GM12878 (cell line): Measurements from ENCODE around the gene MYT1. TPM values are rescaled to one million over a fixed set of nuclear protein-coding genes. Genes with fewer than 3 reads are reported as not detected.

ENCODE experiments used
- ATAC-seq: fragments of 200-7000 bp; cut with Tn5 transposase; 3 replicates; pipeline ENCODE4 v1.9.1; 2020; ENCODE audit warnings: mild to moderate bottlenecking, moderate library complexity
- BruUV-seq: library from RNA; stranded (reverse); fragments of 400-500 nt; replicated peaks from 2 replicates; lab custom pipeline; 2021; lab: Mats Ljungman, UMichigan
- CTCF ChIA-PET: fragments of 300-600 bp; sonication (Branson Sonifier 250); formaldehyde crosslinking; extraction: SDS; loops from one replicate; lab custom pipeline; 2021; ENCODE audit warnings: inconsistent platforms; lab: Yijun Ruan, JAX
- POLR2A ChIA-PET: fragments of 350-600 bp; formaldehyde crosslinking; extraction: SDS; loops from one replicate; lab custom pipeline; 2021; ENCODE audit warnings: inconsistent platforms; lab: Charles Lee
- RAD21 ChIA-PET: fragments of 300-600 bp; sonication (Branson Sonifier 250); formaldehyde crosslinking; loops from one replicate; lab custom pipeline; 2023; ENCODE audit warnings: antibody characterized with exemption; ENCODE audit not compliant: unreplicated experiment; lab: Charles Lee
- SMC1A ChIA-PET: fragments of 300-600 bp; sonication (Branson Sonifier 250); formaldehyde crosslinking; loops from one replicate; lab custom pipeline; 2023; ENCODE audit not compliant: unreplicated experiment, uncharacterized antibody; lab: Charles Lee
- DNase-seq: peaks from one replicate; pipeline ENCODE4 v3.0.0-alpha.2; 2011; ENCODE audit warnings: low read depth, low spot score
- FAIRE-seq: peaks from 3 replicates; lab custom pipeline; 2011; peaks lifted over from hg19 to GRCh38; lab: Jason Lieb, UNC
- H2AFZ ChIP-seq: 2 replicates; pipeline ENCODE4 v1.6.0; 2011; ENCODE audit warnings: low read depth, low read length, control low read depth; ENCODE audit not compliant: control insufficient read depth
- H3K27ac ChIP-seq: 2 replicates; pipeline ENCODE4 v1.5.1; 2011; ENCODE audit warnings: control low read depth; ENCODE audit not compliant: control insufficient read depth, insufficient read depth
- H3K27me3 ChIP-seq, 2 experiments: replicated peaks in 1 of 2; 2 replicates each; pipeline versions ENCODE4 v1.6.0 to v1.6.1; 2011; ENCODE audit warnings: low read length in 1 of 2; ENCODE audit not compliant: control insufficient read depth in 2 of 2, insufficient read depth in 2 of 2
- H3K36me3 ChIP-seq, 2 experiments: 2 replicates each; pipeline ENCODE4 v1.5.1; 2011; ENCODE audit warnings: low read length in 1 of 2; ENCODE audit not compliant: control insufficient read depth in 2 of 2, insufficient read depth in 2 of 2
- H3K4me1 ChIP-seq: 2 replicates; pipeline ENCODE4 v1.6.1; 2011; ENCODE audit warnings: mild to moderate bottlenecking, low read length, moderate library complexity, mixed read lengths; ENCODE audit not compliant: control insufficient read depth, insufficient read depth
- H3K4me2 ChIP-seq: 2 replicates; pipeline ENCODE4 v1.6.0; 2011; ENCODE audit warnings: control low read depth; ENCODE audit not compliant: control insufficient read depth, insufficient read depth
- H3K4me3 ChIP-seq: fragments of 200-600 bp; sonication (generic); 2 replicates; pipeline ENCODE4 v1.5.1; 2016
- H3K79me2 ChIP-seq: 2 replicates; pipeline ENCODE4 v1.6.0; 2011; ENCODE audit warnings: low read length; ENCODE audit not compliant: control insufficient read depth, insufficient read depth
- H3K9ac ChIP-seq: 2 replicates; pipeline ENCODE4 v1.8.0; 2011; ENCODE audit warnings: low read length, control low read depth, mixed read lengths; ENCODE audit not compliant: control insufficient read depth, insufficient read depth
- H3K9me3 ChIP-seq: replicated peaks from 3 replicates; pipeline ENCODE4 v1.5.1; 2011; ENCODE audit warnings: mild to moderate bottlenecking, low read length; ENCODE audit not compliant: control insufficient read depth, insufficient read depth
- H4K20me1 ChIP-seq: 2 replicates; pipeline ENCODE4 v1.6.0; 2011; ENCODE audit not compliant: control insufficient read depth, insufficient read depth
- BCL11A ChIP-seq: IDR thresholded peaks from 2 replicates; pipeline ENCODE4 v1.6.1; 2011; ENCODE audit warnings: low read depth, low read length
- BRCA1 ChIP-seq: IDR thresholded peaks from 2 replicates; pipeline ENCODE4 v1.6.1; 2011; ENCODE audit warnings: low read depth, low read length, improper control_type of control experiment
- CBX3 ChIP-seq: fragments of 200-600 bp; sonication (generic); IDR thresholded peaks from 2 replicates; pipeline ENCODE4 v1.6.1; 2016; ENCODE audit warnings: low read depth, borderline replicate concordance
- IRF3 ChIP-seq: fragments of 450-650 bp; IDR thresholded peaks from 2 replicates; pipeline ENCODE4 v1.6.1; 2014; ENCODE audit warnings: mild to moderate bottlenecking
- LARP7 ChIP-seq: fragments of 450-650 bp; IDR thresholded peaks from 2 replicates; pipeline ENCODE4 v1.6.1; 2017; ENCODE audit warnings: mild to moderate bottlenecking
- RAD51 ChIP-seq: fragments of 450-650 bp; IDR thresholded peaks from 2 replicates; pipeline ENCODE4 v1.6.1; 2016; ENCODE audit warnings: moderate library complexity, mild to moderate bottlenecking, inconsistent platforms
- WGBS: methylation state at CpG from one replicate; pipeline ENCODE4 v1.1.6; 2016; ENCODE audit warnings: low lambda C conversion rate; ENCODE audit not compliant: insufficient replicate concordance, insufficient coverage; ENCODE audit errors: missing lambda C conversion rate; 5-methylcytosine and 5-hydroxymethylcytosine counted together
- in situ Hi-C: fragments of 300-500 bp; cut with MboI; formaldehyde crosslinking; loops from 9 replicates; pipeline ENCODE4 v1.14.3; 2018; ENCODE audit warnings: mixed read lengths
- intact Hi-C: fragments of 100-400 bp; cut with micrococcal nuclease; formaldehyde crosslinking; loops from one replicate; pipeline ENCODE4 v1.14.2; 2022; ENCODE audit not compliant: unreplicated experiment
- polyA plus RNA-seq, 11 experiments: library from polyadenylated mRNA; depleted of rRNA in 4 of 11; unstranded in 6 of 11; stranded (reverse) in 5 of 11; fragments of >200 nt; fragmentation: Nextera tagmentation in 4 of 11; fragmentation: Illumina TruSeq in 1 of 11; extraction: Ambion mirVana in 4 of 11; extraction: Trizol in 1 of 11; gene quantifications; 1 replicate in 1 of 11; 2 replicates in 10 of 11; pipeline versions ENCODE4 v1.2.1 to v1.2.3, GENCODE V29; 2011 to 2016; ENCODE audit warnings: inconsistent platforms in 2 of 11, missing spikeins in 2 of 11, low read depth in 1 of 11
- total RNA-seq, 4 experiments: library from RNA; depleted of rRNA in 3 of 4; stranded (reverse); fragments of >200 nt in 3 of 4; fragmentation: Illumina TruSeq in 1 of 4; extraction: Trizol in 1 of 4; gene quantifications; 2 replicates each; pipeline versions ENCODE4 v1.2.1 to v1.2.3, GENCODE V29; 2013 to 2021
- TF ChIP-seq, protein P1 (sequence below): IDR thresholded peaks from 2 replicates; pipeline ENCODE4 v1.6.1; 2012; ENCODE audit warnings: low read length, inconsistent platforms
- TF ChIP-seq, protein P2 (sequence below): fragments of 450-650 bp; IDR thresholded peaks from 2 replicates; pipeline ENCODE4 v1.6.1; 2017; ENCODE audit warnings: mild to moderate bottlenecking, moderate library complexity
- TF ChIP-seq, protein P3 (sequence below): IDR thresholded peaks from 2 replicates; pipeline ENCODE4 v1.6.1; 2011; ENCODE audit warnings: low read depth, low read length, improper control_type of control experiment, borderline replicate concordance
- TF ChIP-seq, protein P4 (sequence below): fragments of 450-650 bp; IDR thresholded peaks from 2 replicates; pipeline ENCODE4 v1.6.1; 2017; ENCODE audit warnings: low read depth, mild to moderate bottlenecking, moderate library complexity
- TF ChIP-seq, protein P5 (sequence below): IDR thresholded peaks from 2 replicates; pipeline ENCODE4 v1.6.1; 2011; ENCODE audit warnings: mild to moderate bottlenecking, low read depth, low read length, moderate library complexity; ENCODE audit not compliant: insufficient replicate concordance

Gene MYT1
- total and polyA plus RNA-seq, 10 of the 15 experiments (the other 5 are each of a cell fraction or from before 2014, with no cell fraction given) = 0.01 to 0.10 TPM; not detected in 8

DNA sequence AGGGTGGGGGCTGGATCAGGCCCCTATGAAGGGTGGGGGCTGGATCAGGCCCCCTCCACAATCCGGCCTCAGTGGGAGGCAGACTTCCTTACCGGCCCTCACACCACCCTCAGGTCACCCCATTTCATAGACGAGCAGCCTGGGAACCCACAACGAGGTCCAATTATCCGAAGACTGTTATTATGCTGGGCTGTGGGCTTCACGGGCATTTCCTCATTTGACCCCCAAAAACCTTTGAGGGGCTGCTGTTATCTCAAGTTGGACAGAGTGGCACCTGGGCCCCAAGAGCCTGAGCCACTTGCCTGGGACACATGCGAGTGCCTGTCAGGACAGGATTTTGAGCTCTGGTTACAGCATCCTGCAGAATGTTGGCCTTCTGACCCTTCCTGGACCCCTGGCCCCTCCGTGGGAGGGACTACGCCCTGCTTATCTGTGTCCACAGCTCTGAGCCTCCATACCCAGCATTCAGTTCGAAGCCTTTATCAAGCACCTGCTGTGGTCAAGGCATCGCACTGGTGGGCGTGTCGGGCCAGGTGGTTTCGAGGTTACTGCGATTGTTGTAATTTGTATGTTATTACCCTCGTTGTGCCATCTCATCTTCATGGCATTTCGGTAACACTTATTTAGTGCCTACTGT, 56.8 kb downstream of the MYT1 start:
- ChIA-PET POLR2A (no interaction called here), SMC1A (no interaction called here), CTCF (no interaction called here), RAD21 (no interaction called here)
- WGBS = 37% methylated on average over 17 of the region's 17 CpGs
- in situ Hi-C loops = no loop called here
- Histone ChIP-seq H3K9me3 (no peaks in the 10 kb centered on the region), H3K27me3 (peaks cover 0 to 7% of the 10 kb centered on the region in 2 experiments; a peak in 2 of 4 replicates), H3K4me1 (no peaks in the 10 kb centered on the region), H3K4me3 (no peak overlapping the region), H4K20me1 (no peaks in the 10 kb centered on the region), H3K27ac (no peak overlapping the region), H2AFZ (no peak overlapping the region), H3K9ac (no peak overlapping the region), H3K36me3 (no peaks in the 10 kb centered on the region), H3K4me2 (no peak overlapping the region), H3K79me2 (no peaks in the 10 kb centered on the region)
- BruUV-seq = no TSS peak
- no peak for ATAC-seq
- no peak for FAIRE-seq
- DNase-seq = no peak
- intact Hi-C loops = no loop called here
- TF ChIP-seq RAD51 (no peak), BRCA1 (no peak), CBX3 (no peak), LARP7 (no peak), IRF3 (no peak), BCL11A (no peak)
- TF ChIP-seq, protein P1, sequence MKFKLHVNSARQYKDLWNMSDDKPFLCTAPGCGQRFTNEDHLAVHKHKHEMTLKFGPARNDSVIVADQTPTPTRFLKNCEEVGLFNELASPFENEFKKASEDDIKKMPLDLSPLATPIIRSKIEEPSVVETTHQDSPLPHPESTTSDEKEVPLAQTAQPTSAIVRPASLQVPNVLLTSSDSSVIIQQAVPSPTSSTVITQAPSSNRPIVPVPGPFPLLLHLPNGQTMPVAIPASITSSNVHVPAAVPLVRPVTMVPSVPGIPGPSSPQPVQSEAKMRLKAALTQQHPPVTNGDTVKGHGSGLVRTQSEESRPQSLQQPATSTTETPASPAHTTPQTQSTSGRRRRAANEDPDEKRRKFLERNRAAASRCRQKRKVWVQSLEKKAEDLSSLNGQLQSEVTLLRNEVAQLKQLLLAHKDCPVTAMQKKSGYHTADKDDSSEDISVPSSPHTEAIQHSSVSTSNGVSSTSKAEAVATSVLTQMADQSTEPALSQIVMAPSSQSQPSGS = no peak
- TF ChIP-seq, protein P2, sequence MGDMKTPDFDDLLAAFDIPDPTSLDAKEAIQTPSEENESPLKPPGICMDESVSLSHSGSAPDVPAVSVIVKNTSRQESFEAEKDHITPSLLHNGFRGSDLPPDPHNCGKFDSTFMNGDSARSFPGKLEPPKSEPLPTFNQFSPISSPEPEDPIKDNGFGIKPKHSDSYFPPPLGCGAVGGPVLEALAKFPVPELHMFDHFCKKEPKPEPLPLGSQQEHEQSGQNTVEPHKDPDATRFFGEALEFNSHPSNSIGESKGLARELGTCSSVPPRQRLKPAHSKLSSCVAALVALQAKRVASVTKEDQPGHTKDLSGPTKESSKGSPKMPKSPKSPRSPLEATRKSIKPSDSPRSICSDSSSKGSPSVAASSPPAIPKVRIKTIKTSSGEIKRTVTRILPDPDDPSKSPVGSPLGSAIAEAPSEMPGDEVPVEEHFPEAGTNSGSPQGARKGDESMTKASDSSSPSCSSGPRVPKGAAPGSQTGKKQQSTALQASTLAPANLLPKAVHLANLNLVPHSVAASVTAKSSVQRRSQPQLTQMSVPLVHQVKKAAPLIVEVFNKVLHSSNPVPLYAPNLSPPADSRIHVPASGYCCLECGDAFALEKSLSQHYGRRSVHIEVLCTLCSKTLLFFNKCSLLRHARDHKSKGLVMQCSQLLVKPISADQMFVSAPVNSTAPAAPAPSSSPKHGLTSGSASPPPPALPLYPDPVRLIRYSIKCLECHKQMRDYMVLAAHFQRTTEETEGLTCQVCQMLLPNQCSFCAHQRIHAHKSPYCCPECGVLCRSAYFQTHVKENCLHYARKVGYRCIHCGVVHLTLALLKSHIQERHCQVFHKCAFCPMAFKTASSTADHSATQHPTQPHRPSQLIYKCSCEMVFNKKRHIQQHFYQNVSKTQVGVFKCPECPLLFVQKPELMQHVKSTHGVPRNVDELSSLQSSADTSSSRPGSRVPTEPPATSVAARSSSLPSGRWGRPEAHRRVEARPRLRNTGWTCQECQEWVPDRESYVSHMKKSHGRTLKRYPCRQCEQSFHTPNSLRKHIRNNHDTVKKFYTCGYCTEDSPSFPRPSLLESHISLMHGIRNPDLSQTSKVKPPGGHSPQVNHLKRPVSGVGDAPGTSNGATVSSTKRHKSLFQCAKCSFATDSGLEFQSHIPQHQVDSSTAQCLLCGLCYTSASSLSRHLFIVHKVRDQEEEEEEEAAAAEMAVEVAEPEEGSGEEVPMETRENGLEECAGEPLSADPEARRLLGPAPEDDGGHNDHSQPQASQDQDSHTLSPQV = no peak
- TF ChIP-seq, protein P3, sequence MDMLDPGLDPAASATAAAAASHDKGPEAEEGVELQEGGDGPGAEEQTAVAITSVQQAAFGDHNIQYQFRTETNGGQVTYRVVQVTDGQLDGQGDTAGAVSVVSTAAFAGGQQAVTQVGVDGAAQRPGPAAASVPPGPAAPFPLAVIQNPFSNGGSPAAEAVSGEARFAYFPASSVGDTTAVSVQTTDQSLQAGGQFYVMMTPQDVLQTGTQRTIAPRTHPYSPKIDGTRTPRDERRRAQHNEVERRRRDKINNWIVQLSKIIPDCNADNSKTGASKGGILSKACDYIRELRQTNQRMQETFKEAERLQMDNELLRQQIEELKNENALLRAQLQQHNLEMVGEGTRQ = no peak
- TF ChIP-seq, protein P4, sequence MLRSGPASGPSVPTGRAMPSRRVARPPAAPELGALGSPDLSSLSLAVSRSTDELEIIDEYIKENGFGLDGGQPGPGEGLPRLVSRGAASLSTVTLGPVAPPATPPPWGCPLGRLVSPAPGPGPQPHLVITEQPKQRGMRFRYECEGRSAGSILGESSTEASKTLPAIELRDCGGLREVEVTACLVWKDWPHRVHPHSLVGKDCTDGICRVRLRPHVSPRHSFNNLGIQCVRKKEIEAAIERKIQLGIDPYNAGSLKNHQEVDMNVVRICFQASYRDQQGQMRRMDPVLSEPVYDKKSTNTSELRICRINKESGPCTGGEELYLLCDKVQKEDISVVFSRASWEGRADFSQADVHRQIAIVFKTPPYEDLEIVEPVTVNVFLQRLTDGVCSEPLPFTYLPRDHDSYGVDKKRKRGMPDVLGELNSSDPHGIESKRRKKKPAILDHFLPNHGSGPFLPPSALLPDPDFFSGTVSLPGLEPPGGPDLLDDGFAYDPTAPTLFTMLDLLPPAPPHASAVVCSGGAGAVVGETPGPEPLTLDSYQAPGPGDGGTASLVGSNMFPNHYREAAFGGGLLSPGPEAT = no peak
- TF ChIP-seq, protein P5, sequence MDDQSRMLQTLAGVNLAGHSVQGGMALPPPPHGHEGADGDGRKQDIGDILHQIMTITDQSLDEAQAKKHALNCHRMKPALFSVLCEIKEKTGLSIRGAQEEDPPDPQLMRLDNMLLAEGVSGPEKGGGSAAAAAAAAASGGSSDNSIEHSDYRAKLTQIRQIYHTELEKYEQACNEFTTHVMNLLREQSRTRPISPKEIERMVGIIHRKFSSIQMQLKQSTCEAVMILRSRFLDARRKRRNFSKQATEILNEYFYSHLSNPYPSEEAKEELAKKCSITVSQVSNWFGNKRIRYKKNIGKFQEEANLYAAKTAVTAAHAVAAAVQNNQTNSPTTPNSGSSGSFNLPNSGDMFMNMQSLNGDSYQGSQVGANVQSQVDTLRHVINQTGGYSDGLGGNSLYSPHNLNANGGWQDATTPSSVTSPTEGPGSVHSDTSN = no peak
